ENCODE results near the gene BOD1.

The BOD1 gene

DNA sequence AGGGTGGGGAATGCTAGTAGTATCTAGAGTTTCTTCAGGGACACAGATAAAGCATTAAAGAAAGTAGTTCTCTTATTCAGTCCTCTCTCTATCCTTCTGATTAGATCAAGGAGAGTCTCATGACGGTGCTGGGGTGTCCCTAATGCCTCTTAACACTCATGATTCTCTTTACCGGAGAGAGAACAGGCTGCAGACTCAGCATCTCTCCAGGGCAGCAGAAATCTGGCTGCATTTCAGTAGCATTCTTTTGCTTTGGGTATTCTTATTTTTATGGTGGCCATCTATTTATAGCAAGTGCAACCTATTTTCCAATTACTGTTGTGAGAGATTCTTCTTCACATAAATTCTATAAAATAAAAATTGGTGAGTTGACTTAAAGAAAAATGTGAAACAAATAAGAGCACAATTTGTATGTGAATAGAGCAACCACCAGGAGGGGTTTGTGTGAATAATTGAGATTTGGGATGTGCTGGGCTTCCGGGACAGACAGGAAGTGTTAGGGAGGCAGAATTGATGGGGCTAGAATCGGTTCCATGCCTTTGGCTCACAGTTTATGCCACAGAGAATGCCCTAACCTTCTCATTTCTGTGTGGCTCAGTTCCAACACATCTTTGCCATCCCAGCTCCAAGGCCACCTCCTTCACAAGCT, 23.8 kb upstream of the BOD1 start:
- ATAC-seq (no peak), DNase-seq (no peak)

- ATAC-seq: no peak
- DNase-seq: no peak
Measured at GRCh38 chr5:173638126-173639040, 21.9 kb upstream of the BOD1 start.

DNA sequence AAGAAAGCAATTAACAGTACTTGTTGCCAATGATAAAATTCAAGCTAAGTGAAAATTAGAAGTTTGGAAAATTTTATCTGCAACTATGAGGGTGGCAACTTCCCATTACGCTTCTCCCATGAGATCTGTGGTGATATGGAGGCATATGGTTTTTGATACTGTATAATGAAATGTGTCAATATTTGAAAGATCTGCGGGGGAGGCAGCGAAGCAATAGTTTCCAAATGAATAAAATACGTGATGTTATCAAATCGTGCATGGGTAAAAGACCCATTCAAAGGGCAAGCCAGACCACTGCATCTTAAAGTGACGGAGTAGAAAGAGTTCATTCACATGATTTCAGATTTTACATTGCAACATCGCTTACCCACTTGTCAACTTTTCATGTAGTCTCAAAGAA, 20.9 kb upstream of the BOD1 start:
- no peak for DNase-seq
- peak; percentile 42 for ATAC-seq

- DNase-seq (no peak), ATAC-seq (no peak)
Measured at GRCh38 chr5:173634465-173634983, 18.1 kb upstream of the BOD1 start.

DNA sequence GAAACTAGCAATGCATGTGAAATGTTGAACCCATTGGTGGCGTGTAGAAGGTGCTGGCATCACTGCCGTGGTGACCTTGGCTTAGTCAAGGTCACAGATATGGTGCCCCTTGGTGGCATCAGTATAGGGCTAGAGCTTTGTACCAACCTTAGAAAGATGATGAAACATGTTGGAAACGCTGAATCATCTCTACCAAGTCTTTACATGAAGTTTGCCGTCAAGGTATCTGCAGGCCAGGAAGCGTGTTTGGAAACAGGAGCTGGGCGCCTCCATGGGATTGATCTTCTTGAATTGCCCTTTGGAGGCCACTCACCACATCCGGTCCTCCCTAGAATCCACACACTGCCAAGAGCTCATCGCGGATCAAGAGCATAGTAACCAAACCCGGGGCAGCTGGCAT, 16.9 kb upstream of the BOD1 start:
- DNase-seq (no peak), ATAC-seq (no peak)

- DNase-seq (no peak), ATAC-seq (no peak)
Measured at GRCh38 chr5:173631478-173631877, 15.0 kb upstream of the BOD1 start.

DNA sequence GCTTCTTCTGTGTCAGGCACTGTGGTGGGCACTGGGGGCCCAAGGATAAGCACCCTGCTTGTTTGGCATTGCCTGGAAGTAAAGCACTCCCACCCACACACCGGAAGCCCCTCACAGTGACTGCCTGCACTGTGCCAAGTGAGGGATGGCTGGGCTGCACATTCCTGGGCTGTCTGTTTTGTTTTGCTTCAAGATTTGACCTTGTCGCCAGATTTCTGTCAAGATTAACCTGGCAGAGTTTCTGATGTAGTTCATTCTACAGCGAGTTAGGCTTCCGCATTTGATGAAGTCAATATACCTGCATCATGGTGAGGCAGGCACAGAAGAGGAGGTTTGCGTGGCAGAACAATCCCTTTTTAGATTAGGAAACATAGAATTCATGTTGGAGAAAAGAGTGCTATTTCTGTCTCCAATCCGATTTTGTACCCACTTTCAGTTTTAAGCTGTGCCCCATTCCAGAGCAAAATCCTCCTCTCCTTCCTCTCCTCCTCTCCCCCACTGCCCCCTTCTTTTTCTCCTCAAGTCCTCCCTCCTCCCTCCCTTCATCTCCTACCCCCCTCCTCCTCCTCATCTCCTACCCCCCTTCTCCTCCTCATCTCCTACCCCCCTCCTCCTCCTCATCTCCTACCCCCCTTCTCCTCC, 14.4 kb upstream of the BOD1 start:
- DNase-seq (no peak), ATAC-seq (no peak)

DNA sequence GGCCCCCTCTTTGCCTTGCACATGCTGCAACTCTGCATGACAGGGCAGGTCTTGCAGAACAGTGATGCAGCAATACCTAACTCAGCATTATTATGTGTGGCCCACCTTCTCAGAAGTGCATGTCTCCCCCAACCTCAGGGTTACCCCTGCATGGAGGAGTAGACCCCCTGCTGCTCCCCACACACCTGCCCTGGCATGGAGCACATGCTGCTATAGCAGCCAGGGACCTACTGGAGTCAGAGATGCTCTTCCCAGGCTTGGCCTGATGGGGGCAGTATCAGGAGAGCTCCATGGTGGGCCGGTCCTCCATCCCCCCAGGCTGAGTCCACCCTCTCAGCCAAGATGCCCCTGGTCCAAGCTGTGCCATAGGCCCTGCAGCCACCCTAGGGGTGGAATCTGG, 13.2 kb upstream of the BOD1 start:
- DNase-seq (peak; percentile 25), ATAC-seq (no peak)

DNA sequence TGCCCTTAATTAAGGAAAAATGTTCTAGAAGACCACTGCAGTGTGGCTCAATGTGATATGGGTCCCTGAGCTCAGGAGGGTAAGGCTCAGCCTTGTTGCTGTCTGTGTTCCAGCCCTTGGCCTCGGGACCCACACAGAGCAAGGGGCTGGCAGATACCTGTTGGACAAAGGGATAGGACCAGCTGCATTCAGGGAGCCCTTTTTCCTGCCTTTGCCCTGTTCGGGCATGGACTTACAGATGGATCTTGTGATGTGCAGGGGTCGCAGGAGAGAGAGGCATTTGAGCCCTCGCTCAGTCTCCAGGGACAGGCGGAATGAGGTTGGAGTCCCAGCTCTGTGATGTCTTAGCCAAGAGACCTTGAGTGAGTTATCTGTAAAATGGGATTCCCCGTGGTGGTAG, 12.1 kb upstream of the BOD1 start:
- no peak for DNase-seq
- ATAC-seq: no peak

DNA sequence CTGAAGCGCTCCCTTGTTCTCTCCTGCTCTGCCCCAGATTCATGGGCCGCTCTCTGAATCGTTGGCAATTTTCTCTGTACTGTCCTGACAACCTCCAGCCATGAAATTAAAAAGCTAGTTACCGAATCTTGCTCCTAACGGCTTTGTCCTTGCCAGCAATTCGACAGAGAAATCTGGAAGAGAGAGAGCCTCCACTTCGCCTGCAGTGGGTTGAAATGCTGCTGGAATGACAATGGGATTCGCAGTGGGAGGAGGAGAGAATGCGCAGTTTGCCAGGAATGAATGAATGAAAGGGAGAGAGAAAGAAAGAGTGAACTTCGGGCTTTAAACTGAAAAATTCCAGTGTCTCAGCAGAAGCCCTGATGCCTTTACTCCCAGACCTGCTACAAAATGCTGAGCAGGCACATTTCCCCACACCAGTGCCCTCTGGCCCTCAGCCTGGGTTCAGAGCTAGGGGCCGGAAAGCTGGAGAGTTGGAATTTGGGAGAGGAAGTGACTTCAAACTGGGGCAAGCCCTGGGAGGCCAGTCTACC, 11.5 kb upstream of the BOD1 start:
- no peak for DNase-seq
- ATAC-seq: no peak

DNA sequence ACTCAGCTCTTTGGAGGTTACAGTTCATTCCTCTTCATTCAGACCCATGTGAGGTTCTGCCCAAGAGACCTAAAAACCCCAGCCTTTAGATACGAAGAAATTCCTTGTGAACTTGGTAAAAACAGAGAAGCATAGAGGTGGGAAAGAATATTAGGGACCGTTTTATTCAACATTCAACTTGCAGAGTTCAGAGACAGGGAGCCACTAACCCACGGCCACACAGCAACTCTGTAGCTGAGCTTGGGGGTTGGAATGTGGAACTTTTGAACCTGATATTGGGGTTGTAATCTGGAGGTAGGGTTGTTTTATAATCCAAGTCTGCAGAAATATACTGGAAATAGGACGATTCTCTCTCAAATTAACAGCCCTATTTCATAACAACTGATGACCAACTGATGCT, 10.8 kb upstream of the BOD1 start:
- no peak for DNase-seq
- ATAC-seq: no peak

DNA sequence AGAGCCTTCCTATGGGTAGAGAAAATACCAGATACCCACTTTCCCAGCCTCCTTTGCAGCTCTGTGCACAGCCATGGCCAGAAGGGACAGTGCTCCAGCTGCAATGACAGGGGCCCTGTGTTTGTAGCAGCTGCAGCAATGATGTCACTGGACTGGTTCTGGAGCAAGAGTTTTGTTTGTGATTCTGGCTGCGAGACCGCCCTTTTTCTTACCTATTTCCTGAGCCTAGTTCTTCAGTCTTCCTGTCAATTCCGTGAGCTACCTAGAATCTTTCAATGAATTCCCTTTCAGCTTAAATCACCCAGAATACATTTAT, 10.0 kb upstream of the BOD1 start:
- ATAC-seq (no peak), DNase-seq (no peak)

- ATAC-seq: no peak
- no peak for DNase-seq
Measured at GRCh38 chr5:173625673-173626504, 9.4 kb upstream of the BOD1 start.

GRCh38 chr5:173625261-173625660, 8.8 kb upstream of the BOD1 start:
- DNase-seq: no peak

DNA sequence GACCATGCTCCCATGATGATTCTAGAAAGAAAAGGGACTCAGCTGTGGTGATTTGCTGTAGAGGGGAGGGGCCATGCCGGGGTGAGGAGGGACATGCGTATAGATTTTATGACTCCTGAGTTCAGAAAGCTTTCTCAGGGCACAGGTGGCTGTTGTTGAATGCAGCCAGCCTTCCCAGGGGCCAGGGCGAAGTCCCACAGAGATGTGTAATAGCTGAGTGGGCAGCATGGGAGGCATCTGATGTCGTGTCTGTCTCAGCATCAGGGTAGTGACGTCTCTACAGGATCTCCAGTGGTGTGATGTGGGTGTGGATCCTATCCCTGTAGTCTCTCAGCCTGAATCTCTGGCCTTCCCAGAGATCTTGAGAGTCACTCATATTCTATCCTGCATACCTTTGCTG, 7.8 kb upstream of the BOD1 start:
- ATAC-seq: no peak

More at GRCh38 chr5:173625261-173625660, 8.8 kb upstream of the BOD1 start:
- no peak for ATAC-seq

GRCh38 chr5:173623789-173624188, 7.3 kb upstream of the BOD1 start:
- DNase-seq (no peak), ATAC-seq (no peak)

More for the DNA sequence above, 7.8 kb upstream of the BOD1 start:
- DNase-seq: no peak

DNA sequence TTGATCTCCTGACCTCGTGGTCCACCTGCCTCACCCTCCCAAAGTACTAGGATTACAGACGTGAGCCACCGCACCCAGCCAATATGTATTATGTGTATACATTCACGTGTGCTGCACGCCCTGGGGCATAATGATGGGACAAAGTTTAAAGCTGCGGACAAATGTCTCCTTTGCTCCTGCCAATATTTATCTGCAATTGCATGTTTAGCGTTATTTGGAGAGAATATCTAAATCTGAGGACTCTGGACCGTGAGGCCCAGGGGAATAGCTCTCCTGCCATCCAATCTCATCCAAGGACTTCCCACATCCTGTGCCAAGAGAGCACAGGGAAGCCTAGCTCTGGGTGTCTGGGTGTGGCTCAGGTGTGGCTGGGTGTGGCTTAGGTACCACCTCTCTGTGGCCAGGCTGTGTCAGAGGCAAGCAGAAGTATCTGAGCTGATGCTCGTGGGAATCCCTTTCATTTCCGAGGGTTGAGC, 6.9 kb upstream of the BOD1 start:
- no peak for ATAC-seq
- DNase-seq: no peak

DNA sequence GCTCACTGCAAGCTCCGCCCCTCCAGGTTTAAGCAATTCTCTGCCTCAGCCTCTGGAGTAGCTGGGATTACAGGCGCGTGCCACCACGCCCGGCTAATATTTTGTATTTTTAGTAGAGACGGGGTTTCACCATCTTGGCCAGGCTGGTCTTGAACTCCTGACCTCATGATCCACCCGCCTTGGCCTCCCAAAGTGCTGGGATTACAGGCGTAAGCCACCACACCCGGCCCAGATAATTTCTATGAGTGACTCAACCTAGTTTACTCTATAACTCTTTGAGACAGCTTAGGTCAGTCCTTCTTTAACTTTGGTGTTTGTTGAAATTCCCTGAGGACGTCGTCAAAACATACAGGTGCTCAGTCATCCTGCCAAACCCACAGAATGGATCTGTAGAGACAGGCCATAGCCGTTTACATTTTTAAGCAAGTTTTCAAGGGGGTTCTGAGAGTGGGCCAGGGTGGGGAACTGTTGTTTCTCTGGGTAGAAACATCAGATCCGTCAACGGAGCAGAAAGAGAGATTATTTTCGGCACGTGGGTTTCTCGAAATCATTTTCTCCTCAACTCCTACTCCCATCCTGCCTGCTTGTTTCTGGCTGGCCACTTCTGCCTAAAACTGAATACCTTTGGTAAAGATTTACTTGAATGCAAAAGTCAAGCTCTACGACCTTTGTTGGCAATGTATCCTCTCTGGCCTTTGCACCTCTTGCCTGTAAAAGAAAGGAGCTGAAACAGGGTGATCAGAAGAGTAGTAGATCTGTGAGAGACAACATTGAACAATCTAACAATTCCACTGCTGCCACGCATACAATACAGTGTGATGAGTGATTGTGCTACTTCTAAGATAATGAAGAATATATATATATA, 6.0 kb upstream of the BOD1 start:
- no peak for ATAC-seq
- DNase-seq: no peak

DNA sequence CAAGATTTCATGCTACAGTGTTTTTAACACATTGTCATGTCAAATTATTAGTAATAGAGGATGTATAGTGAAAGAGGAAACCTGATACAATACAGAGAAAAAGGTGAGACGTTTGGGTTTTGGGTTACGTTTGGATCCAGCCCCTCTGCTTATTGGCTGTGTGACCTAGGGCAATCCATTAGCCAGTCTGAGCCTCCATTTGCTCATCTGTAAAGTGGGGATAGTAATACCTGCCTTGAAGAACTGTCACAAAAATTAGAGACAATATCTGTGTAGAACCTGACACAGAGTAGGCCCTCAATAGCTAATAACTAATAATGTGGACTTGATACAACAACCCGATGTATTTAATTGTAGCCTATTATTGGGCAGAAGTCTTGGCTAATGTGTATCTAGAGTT, 4.3 kb upstream of the BOD1 start:
- DNase-seq: no peak
- no peak for ATAC-seq

- DNase-seq (peak; percentile 28), ATAC-seq (no peak)
Measured at GRCh38 chr5:173618927-173619519, 2.6 kb upstream of the BOD1 start.
